Muscle of leg (tissue), 11 donors: Measurements from ENCODE around the gene IGHMBP2. TPM values are rescaled to one million over a fixed set of nuclear protein-coding genes. Genes with fewer than 3 reads are reported as not detected.
"Not testable (repeated sequence)": the region's sequence is repeated elsewhere in the genome, so short reads cannot be mapped to it uniquely, and the experiment has no call there.

Experiments used
- DNase-seq: peaks from one replicate; pipeline ENCODE4 v3.0.0; 2013
- H3K27ac ChIP-seq: one replicate; pipeline ENCODE4 v1.5.1; 2013; ENCODE audit warnings: mild to moderate bottlenecking, low read length, control low read depth
- H3K27me3 ChIP-seq: one replicate; pipeline ENCODE4 v1.6.1; 2013; ENCODE audit warnings: low read length; ENCODE audit not compliant: control insufficient read depth, insufficient read depth
- H3K36me3 ChIP-seq: one replicate; pipeline ENCODE4 v1.6.1; 2013; ENCODE audit warnings: low read length; ENCODE audit not compliant: control insufficient read depth, insufficient read depth
- H3K4me1 ChIP-seq: one replicate; pipeline ENCODE4 v1.6.1; 2013; ENCODE audit warnings: low read length; ENCODE audit not compliant: control insufficient read depth, insufficient read depth
- H3K4me3 ChIP-seq: one replicate; pipeline ENCODE4 v1.5.1; 2013; ENCODE audit warnings: low read length, control low read depth
- H3K9me3 ChIP-seq: replicated peaks from 2 replicates; pipeline ENCODE4 v1.6.1; 2013; ENCODE audit warnings: low read depth, low read length; ENCODE audit not compliant: control insufficient read depth
- WGBS: methylation state at CpG from one replicate; pipeline ENCODE4 v1.1.5; 2013; ENCODE audit warnings: missing lambda C conversion rate; ENCODE audit not compliant: insufficient coverage; 5-methylcytosine and 5-hydroxymethylcytosine counted together
- polyA plus RNA-seq, 8 donors: library from polyadenylated mRNA; unstranded; fragments of 120-200 nt; gene quantifications; one replicate each; pipeline versions ENCODE4 v1.2.1 to v1.2.3, GENCODE V29; 2013; ENCODE audit warnings: inconsistent platforms in 1 of 8, low replicate concordance in 1 of 8; ENCODE audit not compliant: insufficient read length in 8 of 8, insufficient read depth in 1 of 8
- total RNA-seq: library from RNA; stranded (reverse); fragments of 120-200 nt; gene quantifications from one replicate; pipeline ENCODE4 v1.2.4, GENCODE V29; 2013

IGHMBP2 gene
- total and polyA plus RNA-seq, 9 donors: 7.6 to 13.2 (median 11.9) TPM

DNA sequence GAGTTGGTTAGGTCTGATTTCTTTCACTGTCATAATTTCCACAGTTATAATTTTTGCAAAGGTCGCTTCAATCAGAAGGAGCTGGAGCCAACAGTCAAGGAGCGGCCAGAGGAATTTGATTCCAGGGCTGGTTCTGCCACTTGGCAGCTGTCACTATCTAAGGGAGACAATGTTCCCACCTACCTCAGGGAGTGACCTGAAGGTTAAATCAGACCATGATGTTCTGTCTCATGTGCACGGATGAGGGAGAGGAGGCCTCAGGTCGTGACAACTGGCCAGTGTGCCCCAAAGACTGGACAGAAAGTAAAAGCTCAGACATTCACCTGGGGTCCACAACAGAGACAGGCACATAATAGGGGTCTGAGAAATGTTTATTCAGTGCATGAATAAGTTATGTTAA lies 69.5 kb downstream of the IGHMBP2 start:
- no peaks in the 10 kb centered on the region for H3K36me3 ChIP-seq

DNA sequence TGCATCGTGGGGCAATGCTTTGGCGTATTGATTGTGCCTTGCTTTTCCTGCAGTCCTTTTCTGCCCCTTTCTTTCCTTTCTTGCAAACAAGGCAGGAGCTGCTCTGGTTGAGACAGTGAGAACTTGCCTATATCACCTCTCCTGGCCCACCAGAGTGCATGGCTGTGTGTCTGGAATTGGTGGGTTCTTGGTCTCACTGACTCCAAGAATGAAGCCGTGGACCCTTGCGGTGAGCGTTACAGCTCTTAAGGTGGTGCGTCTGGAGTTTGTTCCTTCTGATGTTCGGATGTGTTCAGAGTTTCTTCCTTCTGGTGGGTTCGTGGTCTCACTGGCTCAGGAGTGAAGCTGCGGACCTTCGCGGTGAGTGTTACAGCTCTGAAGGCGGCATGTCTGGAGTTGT lies 70.0 kb downstream of the IGHMBP2 start:
- H3K27ac ChIP-seq, DNase-seq, H3K27me3 ChIP-seq, H3K9me3 ChIP-seq, H3K36me3 ChIP-seq, H3K4me3 ChIP-seq: not testable (repeated sequence)
- H3K4me1 ChIP-seq: peaks cover 21% of the 10 kb centered on the region
- 93% methylated on average over 3 of the region's 12 CpGs for WGBS

More for the DNA sequence above, 69.5 kb downstream of the IGHMBP2 start:
- WGBS: 27% methylated on average over 3 of the region's 4 CpGs
- Histone ChIP-seq H3K27ac (no peak overlapping the region), H3K4me3 (no peak overlapping the region), H3K4me1 (peaks cover 21% of the 10 kb centered on the region), H3K9me3 (no peaks in the 10 kb centered on the region), H3K27me3 (peaks cover 2% of the 10 kb centered on the region)
- DNase-seq: peak; percentile 25

DNA sequence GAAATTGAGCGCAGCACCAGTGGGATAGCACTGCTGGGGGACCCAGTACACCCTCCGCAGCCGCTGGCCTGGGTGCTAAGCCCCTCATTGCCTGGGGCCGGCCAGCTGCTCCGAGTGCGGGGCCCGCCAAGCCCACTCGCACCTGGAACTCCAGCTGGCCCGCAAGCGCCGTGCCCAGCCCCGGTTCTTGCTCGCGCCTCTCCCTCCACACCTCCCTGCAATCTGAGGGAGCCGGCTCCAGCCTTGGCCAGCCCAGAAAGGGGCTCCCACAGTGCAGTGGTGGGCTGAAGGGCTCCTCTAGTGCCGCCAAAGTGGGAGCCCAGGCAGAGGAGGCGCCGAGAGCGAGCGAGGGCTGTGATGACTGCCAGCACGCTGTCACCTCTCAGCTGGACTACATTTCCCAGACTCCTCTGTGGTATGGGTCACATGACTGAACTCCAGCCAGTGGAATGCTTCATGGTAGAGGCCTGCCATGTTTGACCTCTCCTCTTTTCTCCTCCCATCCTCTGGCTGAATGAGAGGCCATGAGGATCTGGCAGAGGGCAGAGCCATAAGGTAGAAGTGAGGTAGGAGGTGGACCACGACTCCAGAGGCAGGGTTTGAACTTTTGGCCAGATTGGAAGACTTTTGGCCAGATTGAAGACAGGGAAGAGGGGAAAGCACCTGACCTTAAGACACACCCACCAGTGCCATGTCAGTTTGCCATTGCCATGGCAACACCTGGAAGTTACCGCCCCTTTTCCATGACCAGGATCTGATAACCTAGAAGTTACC lies 70.9 kb downstream of the IGHMBP2 start:
- H3K4me1 ChIP-seq: peaks cover 26% of the 10 kb centered on the region
- peaks cover 4% of the 10 kb centered on the region for H3K27me3 ChIP-seq
- no peaks in the 10 kb centered on the region for H3K36me3 ChIP-seq
- WGBS: 92% methylated on average over 22 of the region's 23 CpGs
- H3K9me3 ChIP-seq: no peaks in the 10 kb centered on the region
- peak; percentile 16 for DNase-seq
- no peak overlapping the region for H3K27ac ChIP-seq
- no peak overlapping the region for H3K4me3 ChIP-seq

DNA sequence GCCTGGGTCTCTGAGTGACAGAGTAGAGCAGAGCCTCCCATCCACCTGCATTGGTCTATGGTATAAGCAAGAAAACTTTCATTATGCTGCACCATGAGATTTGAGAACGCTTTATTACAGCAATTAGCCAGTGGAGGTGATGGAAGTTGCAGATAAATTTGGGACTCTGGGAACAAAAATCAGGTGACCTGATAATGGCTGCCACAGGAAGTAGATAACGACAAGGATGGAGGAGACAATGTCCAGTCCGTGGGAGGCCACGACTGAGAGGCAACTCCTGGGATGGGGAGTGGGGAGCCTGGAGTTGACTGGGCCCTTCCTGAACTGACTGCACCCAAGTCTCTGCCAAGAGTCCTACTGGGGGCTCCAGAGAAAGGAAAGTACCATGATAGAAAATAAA lies 72.4 kb downstream of the IGHMBP2 start:
- H3K4me3 ChIP-seq: no peak overlapping the region
- no peak overlapping the region for H3K27ac ChIP-seq
- no peaks in the 10 kb centered on the region for H3K9me3 ChIP-seq
- WGBS: 18% methylated on average over 3 of the region's 4 CpGs
- DNase-seq: no peak
- no peaks in the 10 kb centered on the region for H3K36me3 ChIP-seq
- peaks cover 29% of the 10 kb centered on the region for H3K4me1 ChIP-seq
- peaks cover 2% of the 10 kb centered on the region for H3K27me3 ChIP-seq

DNA sequence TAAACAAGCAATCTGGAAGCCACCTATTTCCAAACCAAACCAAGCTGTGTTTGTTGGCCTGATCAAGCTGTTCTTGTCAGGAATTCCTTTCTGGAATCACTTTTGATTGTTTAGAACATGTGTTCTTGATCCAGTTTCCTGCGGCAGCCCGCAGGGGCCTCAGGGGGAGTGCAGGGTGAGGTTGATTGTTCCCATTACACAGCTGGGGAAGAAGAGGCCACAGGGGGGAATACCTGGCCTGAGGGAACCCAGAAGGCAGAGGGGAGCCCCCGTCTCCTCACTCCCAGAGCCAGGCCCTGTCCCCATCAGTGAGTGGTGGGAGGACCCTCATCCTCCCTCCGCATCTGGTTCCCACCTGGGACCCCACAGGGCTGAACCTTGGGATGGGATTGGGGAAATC lies 72.9 kb downstream of the IGHMBP2 start:
- Histone ChIP-seq H3K27me3 (peaks cover 2% of the 10 kb centered on the region), H3K27ac (peak overlapping the region; percentile 25), H3K4me1 (peaks cover 29% of the 10 kb centered on the region), H3K36me3 (no peaks in the 10 kb centered on the region), H3K4me3 (no peak overlapping the region), H3K9me3 (no peaks in the 10 kb centered on the region)
- 36% methylated on average over 2 of the region's 4 CpGs for WGBS
- peak; percentile 76 for DNase-seq

DNA sequence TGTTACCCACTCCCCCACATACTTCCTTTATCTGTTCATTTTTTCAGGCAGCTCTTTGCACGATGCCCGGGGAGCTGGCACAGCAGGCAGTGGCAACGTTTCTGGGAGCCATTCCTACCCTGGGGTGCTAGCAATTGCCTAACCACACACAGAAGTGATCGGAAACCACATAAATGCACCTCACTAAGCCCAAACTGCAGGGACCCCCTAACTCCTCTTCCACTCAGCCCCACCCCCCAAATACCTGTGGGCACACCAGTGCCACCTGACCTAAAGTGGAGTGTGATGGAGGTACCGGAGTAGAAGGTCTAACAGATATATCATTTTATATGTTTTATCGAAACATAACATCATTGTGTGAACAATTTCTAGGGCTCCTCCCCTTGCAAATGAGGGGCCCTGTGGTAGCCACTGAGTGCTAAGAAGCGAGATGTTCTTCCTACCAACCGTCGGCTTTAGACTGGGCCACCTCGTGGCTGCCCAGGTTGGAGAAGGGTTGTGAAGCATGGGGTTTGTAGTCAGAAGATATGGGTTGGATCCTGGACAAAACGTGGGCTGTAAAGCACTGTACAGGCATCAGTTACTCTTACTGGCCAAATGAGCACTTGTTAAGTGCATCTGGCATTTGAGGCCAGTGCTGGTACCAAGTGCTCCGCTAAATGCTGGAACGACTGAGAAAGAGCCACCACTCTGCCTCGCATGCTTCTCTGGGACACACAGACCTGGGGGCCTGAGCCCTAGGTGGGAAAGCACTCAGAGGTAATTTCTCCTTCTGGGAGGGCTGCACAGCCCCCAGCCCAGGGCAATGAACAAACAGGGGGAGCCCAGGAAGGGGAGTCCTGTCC lies 74.3 kb downstream of the IGHMBP2 start:
- WGBS: 56% methylated on average over 9 of the region's 14 CpGs
- H3K9me3 ChIP-seq: peaks cover 5% of the 10 kb centered on the region
- no peak overlapping the region for H3K4me3 ChIP-seq
- peaks cover 29% of the 10 kb centered on the region for H3K4me1 ChIP-seq
- peaks cover 2% of the 10 kb centered on the region for H3K27me3 ChIP-seq
- DNase-seq: no peak
- H3K36me3 ChIP-seq: no peaks in the 10 kb centered on the region
- no peak overlapping the region for H3K27ac ChIP-seq

DNA sequence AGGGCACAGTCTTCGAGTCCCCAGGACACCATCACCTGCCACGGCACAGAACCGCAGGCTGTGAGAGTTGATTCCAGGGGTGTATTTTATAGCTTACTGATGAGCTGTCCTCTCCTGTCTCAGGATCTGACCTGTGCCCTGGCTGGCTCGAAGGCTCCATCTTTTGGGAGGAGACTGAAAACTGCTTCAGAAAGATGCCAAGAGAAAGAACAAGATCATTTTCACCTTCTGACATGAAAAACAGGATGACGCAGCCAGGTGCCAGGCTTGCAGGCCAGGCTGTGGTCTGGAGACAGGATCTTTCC lies 74.9 kb downstream of the IGHMBP2 start:
- peaks cover 2% of the 10 kb centered on the region for H3K27me3 ChIP-seq
- H3K36me3 ChIP-seq: no peaks in the 10 kb centered on the region
- H3K4me1 ChIP-seq: peaks cover 29% of the 10 kb centered on the region
- no peak for DNase-seq
- WGBS: 80% methylated on average over 1 of the region's 5 CpGs
- H3K9me3 ChIP-seq: peaks cover 5% of the 10 kb centered on the region
- no peak overlapping the region for H3K27ac ChIP-seq
- no peak overlapping the region for H3K4me3 ChIP-seq

DNA sequence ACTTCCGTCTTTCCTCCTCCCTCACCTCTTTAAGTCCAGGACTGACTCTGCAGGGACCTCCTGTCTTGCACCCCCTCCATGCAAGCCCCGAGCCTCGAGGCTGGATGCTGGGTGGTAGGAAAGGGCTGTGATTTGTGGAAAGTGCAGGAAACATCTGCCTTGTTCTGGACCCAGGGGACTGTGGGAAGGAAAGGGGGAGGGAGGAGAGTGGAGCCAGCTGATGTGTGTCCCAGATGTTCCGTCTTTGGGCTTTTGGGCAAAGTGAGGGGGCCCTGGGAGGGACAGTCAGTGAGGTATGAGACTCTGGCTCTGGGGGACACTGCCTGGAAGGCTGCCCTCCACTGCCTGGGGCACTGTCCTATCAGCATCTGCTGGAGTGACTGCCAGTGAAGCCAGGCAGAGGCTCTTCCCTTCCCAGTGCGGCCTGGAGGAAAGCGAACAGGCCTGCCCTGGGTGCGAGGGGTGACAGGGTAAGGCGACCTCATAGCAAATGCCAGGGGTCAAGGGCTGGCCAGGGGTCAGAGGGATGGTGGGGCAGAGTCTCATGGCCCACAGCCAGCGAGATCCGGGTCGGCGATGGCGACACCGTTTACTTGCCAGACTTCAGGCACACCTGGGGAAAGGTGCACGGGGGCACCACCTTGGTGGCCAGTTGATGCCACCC lies 75.4 kb downstream of the IGHMBP2 start:
- WGBS: 50% methylated on average over 9 of the region's 15 CpGs
- Histone ChIP-seq H3K36me3 (no peaks in the 10 kb centered on the region), H3K4me1 (peaks cover 29% of the 10 kb centered on the region), H3K27ac (no peak overlapping the region), H3K27me3 (peaks cover 2% of the 10 kb centered on the region), H3K9me3 (peaks cover 5% of the 10 kb centered on the region), H3K4me3 (no peak overlapping the region)
- DNase-seq: peak; percentile 83

DNA sequence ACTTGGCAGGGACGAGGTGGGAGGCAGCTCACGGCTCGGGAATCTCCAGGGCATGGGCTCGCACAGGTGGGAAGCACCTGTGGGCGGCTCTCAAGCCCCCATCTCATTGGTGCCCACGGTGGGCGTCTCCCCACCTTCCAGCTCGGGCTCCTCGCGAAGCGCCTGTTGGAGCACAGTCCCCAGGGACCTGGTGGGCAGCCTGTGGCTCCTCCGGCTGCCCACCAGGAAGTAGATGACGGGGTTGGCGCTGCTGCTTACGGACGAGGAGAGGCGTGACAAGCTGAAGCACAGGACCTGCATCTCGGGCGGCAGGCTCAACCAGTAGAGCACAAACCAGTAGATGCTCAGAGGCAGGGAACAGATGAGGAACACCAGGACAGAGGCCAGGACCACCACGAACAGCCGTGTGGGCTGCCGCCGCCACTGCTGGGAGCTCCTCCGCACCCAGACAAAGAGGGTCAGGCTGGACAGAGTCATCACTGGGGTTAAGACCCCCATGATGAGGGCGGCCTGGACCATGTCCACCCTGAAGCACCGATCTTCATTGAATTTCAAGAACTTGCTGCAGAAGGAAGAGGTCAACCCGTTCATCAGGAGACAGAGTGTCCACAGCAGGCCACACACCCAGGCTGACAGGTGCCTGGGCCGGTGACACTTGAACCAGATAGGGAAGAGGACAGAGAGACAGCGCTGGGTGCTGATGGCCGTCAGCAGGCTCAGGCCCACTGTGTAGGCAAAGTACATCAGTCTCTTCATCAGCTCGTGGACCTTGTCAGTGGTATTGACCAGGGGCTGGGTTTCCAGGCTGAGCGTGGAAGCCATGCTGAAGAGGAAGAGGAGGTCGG lies 76.5 kb downstream of the IGHMBP2 start:
- Histone ChIP-seq H3K4me1 (peaks cover 29% of the 10 kb centered on the region), H3K27ac (no peak overlapping the region), H3K9me3 (peaks cover 5% of the 10 kb centered on the region), H3K27me3 (peaks cover 2% of the 10 kb centered on the region), H3K36me3 (no peaks in the 10 kb centered on the region), H3K4me3 (no peak overlapping the region)
- DNase-seq: no peak
- 81% methylated on average over 33 of the region's 33 CpGs for WGBS
